ENCODE results near the gene CPA5.

CPA5 gene

DNA sequence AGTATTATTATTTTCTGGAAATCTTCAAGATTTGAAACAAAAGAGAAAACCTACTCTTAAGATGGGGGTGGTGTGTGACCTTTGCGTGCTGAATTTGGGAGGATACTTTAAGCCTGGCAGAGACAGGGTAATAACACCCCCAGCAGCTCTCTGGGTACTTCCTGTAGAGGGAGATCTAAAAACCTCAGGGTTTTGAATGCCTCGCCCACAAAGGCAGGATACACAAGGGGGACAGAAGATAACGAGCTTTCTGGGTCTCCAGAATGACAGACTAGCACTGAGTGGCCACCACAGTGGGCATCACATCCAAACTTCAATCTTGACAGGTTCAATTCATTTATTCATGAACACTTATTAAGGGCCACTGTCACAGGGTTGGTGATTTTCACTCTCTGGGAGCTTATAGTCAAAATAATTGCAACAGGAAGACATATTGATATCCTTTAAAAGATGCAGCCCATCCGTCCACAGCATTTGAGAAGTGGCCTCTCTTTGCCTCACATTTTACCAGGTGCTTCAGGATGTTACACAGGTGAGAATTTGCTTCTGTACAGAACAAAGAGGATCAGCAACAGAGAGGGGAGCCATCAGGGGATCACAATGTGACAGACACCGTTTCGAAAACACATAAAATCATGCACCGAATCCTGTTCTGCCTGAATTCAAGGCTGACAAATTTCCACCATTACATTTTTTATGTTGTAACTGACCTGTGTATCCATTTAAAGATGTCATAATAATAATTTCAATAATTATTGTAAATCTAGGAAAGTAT is 50.0 kb downstream of the CPA5 start:
- Histone ChIP-seq H3K9me3 (ENCODE audit: control insufficient read depth, low read depth, low read length) (no peaks in the 10 kb centered on the region), H3K36me3 (ENCODE audit: control insufficient read depth, low read depth, low read length) (no peaks in the 10 kb centered on the region), H3K27ac (ENCODE audit: low read length) (no peak overlapping the region), H3K9ac (ENCODE audit: low read length) (no peak overlapping the region), H3K27me3 (ENCODE audit: control insufficient read depth, insufficient read depth, low read length) (no peaks in the 10 kb centered on the region), H3K4me3 (ENCODE audit: low read length) (no peak overlapping the region), H3K4me1 (ENCODE audit: control insufficient read depth, low read depth, low read length) (peaks cover 10% of the 10 kb centered on the region)

DNA sequence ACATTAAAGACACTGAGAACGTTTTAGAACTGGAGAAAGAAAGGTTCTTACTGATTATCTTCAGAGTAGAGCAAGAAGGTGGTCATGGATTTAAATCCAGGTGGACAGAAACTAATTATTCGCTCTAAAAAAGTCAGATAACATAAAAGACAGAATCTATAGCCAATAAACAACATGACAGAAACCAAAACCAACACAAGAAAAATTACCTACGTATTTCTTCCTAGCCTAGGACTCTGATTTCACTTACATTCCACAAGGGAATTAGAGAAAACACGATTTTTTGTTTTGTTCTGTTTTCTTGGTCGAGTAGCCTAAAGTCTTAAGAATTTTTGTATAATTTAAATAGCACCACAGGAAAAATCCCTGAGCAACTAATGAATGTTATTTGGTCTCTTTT is 50.8 kb downstream of the CPA5 start:
- Histone ChIP-seq H3K9ac (ENCODE audit: low read length) (no peak overlapping the region), H3K27me3 (ENCODE audit: control insufficient read depth, insufficient read depth, low read length) (no peaks in the 10 kb centered on the region), H3K27ac (ENCODE audit: low read length) (no peak overlapping the region), H3K9me3 (ENCODE audit: control insufficient read depth, low read depth, low read length) (no peaks in the 10 kb centered on the region), H3K4me3 (ENCODE audit: low read length) (no peak overlapping the region), H3K36me3 (ENCODE audit: control insufficient read depth, low read depth, low read length) (no peaks in the 10 kb centered on the region), H3K4me1 (ENCODE audit: control insufficient read depth, low read depth, low read length) (peaks cover 10% of the 10 kb centered on the region)

DNA sequence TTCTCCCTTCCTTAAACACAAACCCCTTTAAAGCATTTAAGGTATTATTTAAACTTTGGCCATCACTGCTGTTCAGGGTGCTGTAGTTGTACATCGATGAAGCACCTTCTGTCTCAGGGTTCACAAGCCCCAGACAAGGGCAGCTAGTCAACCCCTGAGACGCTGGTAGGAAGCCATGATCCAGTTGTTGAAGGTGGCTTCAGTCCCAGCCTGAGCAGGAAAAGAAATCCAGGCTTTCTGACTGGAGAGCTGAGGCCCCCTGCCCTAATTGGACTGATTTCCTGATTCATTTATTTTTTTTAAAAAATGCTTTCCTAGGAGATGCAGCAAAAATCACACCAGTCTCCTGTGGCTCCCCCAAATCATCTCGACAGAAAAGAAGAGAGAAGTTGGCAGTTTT is 51.5 kb downstream of the CPA5 start:
- Histone ChIP-seq H3K27me3 (ENCODE audit: control insufficient read depth, insufficient read depth, low read length) (no peaks in the 10 kb centered on the region), H3K4me1 (ENCODE audit: control insufficient read depth, low read depth, low read length) (peaks cover 10% of the 10 kb centered on the region), H3K27ac (ENCODE audit: low read length) (no peak overlapping the region), H3K9me3 (ENCODE audit: control insufficient read depth, low read depth, low read length) (no peaks in the 10 kb centered on the region), H3K36me3 (ENCODE audit: control insufficient read depth, low read depth, low read length) (no peaks in the 10 kb centered on the region), H3K4me3 (ENCODE audit: low read length) (no peak overlapping the region), H3K9ac (ENCODE audit: low read length) (no peak overlapping the region)

DNA sequence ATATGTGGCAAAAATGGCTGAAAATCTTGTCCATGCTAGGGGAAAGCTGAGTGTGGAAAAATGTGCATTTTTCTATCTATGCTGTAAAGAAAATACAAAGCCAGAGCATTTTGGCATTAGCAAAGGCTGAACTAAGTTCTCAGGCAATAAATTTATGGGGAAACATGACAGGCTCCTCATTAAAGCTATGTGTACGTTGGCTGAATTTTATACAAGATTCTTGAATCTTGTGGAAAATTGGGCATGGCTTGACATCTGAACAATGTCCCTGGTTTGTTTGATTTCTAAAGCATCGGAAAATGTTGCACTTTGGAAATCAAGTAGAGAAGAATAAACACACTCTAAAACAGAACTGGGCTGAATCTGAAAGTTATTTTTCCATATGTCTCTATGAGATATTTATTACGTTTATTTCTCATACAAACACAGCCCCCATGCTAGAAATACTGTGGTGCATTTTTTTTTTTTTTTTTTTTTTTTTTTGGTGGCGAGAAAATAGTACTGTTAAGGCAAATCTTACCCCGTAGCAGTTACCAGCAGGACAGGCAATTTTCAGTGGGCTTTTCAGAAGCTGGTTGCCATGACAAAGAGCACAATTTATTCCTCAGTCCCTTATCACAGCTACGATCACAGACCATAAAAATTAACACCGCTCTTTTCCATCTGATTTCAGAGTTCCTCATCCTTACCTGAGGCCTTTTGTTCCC is 52.6 kb downstream of the CPA5 start:
- no peaks in the 10 kb centered on the region for H3K36me3 ChIP-seq (ENCODE audit: control insufficient read depth, low read depth, low read length)
- H3K27me3 ChIP-seq (ENCODE audit: control insufficient read depth, insufficient read depth, low read length): no peaks in the 10 kb centered on the region
- no peak overlapping the region for H3K9ac ChIP-seq (ENCODE audit: low read length)
- no peak overlapping the region for H3K4me3 ChIP-seq (ENCODE audit: low read length)
- no peak overlapping the region for H3K27ac ChIP-seq (ENCODE audit: low read length)
- peaks cover 10% of the 10 kb centered on the region for H3K4me1 ChIP-seq (ENCODE audit: control insufficient read depth, low read depth, low read length)
- H3K9me3 ChIP-seq (ENCODE audit: control insufficient read depth, low read depth, low read length): no peaks in the 10 kb centered on the region

DNA sequence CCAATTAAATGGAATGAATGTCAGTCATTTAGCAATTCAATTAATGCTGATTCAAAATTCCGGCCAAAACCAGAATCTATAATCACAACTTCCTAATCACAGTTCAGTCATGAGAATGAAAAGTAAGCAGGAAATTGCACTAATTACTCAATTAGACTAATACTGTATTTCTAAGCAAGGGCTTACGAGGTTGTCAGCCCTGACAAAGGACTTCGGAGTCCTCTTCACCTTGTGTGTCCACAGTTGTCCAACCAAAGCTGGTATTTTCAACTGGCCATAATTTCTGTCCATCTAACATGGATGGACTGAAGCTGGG is 53.1 kb downstream of the CPA5 start:
- Histone ChIP-seq H3K9ac (ENCODE audit: low read length) (no peak overlapping the region), H3K27ac (ENCODE audit: low read length) (no peak overlapping the region), H3K4me1 (ENCODE audit: control insufficient read depth, low read depth, low read length) (peaks cover 10% of the 10 kb centered on the region), H3K27me3 (ENCODE audit: control insufficient read depth, insufficient read depth, low read length) (no peaks in the 10 kb centered on the region), H3K9me3 (ENCODE audit: control insufficient read depth, low read depth, low read length) (no peaks in the 10 kb centered on the region), H3K4me3 (ENCODE audit: low read length) (no peak overlapping the region), H3K36me3 (ENCODE audit: control insufficient read depth, low read depth, low read length) (no peaks in the 10 kb centered on the region)

DNA sequence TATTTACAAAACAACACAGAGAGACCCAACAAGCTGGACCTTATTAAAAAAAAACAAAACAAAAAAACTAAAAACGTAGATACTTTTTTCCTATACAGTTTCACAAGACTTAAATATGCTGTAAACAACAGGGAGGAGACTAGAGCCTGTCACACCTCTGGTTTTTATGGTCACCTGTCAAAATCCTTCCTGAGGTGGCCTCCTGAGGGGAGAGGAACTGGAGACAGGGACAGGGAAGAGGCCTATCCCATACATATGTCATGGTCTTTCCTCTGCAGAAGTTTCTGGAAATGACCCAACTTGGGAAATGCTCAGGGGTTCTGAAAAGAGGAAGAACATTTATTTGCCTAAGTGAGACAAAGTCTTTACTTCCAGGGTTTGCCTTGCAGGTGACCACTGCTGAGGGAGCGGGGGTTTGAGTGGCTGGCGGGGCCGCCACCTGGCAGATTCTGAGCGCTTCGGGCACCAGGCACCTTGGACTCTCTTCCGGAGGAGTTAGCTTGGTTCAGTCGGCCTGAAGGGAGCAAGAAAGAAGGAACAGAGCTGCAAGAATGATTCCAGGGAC is 54.0 kb downstream of the CPA5 start:
- Histone ChIP-seq H3K27me3 (ENCODE audit: control insufficient read depth, insufficient read depth, low read length) (no peaks in the 10 kb centered on the region), H3K27ac (ENCODE audit: low read length) (no peak overlapping the region), H3K9me3 (ENCODE audit: control insufficient read depth, low read depth, low read length) (no peaks in the 10 kb centered on the region), H3K4me1 (ENCODE audit: control insufficient read depth, low read depth, low read length) (peaks cover 10% of the 10 kb centered on the region), H3K36me3 (ENCODE audit: control insufficient read depth, low read depth, low read length) (no peaks in the 10 kb centered on the region), H3K4me3 (ENCODE audit: low read length) (no peak overlapping the region), H3K9ac (ENCODE audit: low read length) (no peak overlapping the region)

DNA sequence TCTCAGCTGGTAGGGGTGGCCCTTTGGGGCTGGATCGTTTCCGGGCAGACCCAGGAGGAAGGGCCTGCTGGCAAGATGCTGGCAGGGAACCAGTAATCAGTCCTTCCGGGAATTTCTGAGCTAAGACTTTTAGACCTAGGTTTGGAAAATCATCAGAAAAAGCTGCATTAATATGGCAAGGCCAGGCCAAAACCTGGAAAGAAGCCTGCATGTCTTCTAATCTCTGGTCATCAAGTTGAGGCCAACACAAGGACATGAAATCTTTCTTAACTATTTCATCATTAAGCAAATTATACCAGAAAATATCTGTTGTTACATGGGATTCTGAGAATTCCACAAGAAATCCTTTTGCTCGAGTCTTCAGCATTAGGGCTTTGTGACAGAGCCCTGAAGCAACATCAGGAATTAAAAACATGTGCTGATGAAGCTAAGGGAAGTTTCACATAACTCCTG is 55.5 kb downstream of the CPA5 start:
- Histone ChIP-seq H3K27me3 (ENCODE audit: control insufficient read depth, insufficient read depth, low read length) (no peaks in the 10 kb centered on the region), H3K27ac (ENCODE audit: low read length) (no peak overlapping the region), H3K9ac (ENCODE audit: low read length) (no peak overlapping the region)

DNA sequence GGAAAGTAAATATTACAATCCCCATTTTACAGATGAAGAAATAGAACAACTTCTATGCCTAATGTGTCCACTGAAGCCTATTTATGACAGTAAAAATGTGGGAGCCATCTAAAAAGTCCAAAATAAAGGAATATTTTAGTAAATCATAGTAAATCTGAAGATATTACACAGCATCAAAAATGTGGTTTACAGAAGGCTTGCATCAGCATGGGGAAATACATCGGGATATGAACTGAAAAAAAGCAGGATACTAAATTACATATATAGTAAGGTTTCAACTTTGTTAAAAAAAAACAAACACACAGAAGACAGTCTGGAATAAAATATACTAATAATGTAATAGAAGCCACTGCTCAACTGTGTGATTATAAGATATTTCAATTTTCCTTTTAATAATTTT is 56.5 kb downstream of the CPA5 start:
- no peak overlapping the region for H3K4me3 ChIP-seq (ENCODE audit: low read length)
- H3K27me3 ChIP-seq (ENCODE audit: control insufficient read depth, insufficient read depth, low read length): no peaks in the 10 kb centered on the region
- H3K27ac ChIP-seq (ENCODE audit: low read length): no peak overlapping the region
- H3K4me1 ChIP-seq (ENCODE audit: control insufficient read depth, low read depth, low read length): peaks cover under 1% of the 10 kb centered on the region
- H3K9ac ChIP-seq (ENCODE audit: low read length): no peak overlapping the region
- H3K36me3 ChIP-seq (ENCODE audit: control insufficient read depth, low read depth, low read length): no peaks in the 10 kb centered on the region
- H3K9me3 ChIP-seq (ENCODE audit: control insufficient read depth, low read depth, low read length): no peaks in the 10 kb centered on the region

More for the DNA sequence above, 55.5 kb downstream of the CPA5 start:
- Histone ChIP-seq H3K9me3 (ENCODE audit: control insufficient read depth, low read depth, low read length) (no peaks in the 10 kb centered on the region), H3K4me1 (ENCODE audit: control insufficient read depth, low read depth, low read length) (peaks cover 8% of the 10 kb centered on the region), H3K36me3 (ENCODE audit: control insufficient read depth, low read depth, low read length) (no peaks in the 10 kb centered on the region), H3K4me3 (ENCODE audit: low read length) (no peak overlapping the region)

DNA sequence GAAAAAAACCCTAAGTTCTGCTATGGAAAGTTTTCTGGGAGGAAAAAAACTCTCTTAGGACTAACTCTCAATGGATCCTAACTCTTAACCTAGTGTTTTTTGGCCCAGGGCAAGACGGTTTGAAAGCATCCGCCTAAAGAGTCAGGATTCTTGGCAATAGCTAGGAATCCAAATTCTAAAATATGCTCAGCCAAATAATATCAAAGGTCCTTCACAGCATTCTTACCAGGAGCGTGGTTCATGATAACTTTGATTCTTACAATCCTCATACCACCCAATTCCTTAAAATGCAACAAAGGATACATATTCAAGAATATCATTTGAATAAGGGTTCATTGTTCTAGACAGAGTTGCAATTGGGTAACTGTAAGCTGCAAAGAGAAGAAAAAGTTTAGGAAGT is 57.0 kb downstream of the CPA5 start:
- Histone ChIP-seq H3K27me3 (ENCODE audit: control insufficient read depth, insufficient read depth, low read length) (no peaks in the 10 kb centered on the region), H3K9ac (ENCODE audit: low read length) (no peak overlapping the region), H3K4me1 (ENCODE audit: control insufficient read depth, low read depth, low read length) (no peaks in the 10 kb centered on the region), H3K27ac (ENCODE audit: low read length) (no peak overlapping the region), H3K36me3 (ENCODE audit: control insufficient read depth, low read depth, low read length) (no peaks in the 10 kb centered on the region), H3K4me3 (ENCODE audit: low read length) (no peak overlapping the region), H3K9me3 (ENCODE audit: control insufficient read depth, low read depth, low read length) (no peaks in the 10 kb centered on the region)

DNA sequence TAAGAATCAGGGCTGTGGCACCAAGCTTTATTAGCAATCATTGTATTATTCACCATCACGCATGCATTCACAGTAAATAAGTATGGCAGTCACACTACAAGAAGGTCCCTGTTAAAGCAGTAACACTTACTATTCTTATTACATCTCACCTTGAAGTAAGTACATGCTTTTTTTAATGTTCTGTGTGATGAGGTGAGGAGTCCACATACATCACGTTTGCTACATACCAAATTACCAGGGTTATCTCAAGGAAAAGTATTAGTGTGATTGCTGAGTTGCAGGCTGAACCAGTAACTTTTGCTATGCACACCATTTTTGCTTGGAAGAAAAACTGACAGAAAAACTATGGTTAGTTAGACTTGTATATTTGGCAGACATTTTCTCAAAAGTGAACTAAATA is 60.4 kb downstream of the CPA5 start:
- Histone ChIP-seq H3K36me3 (ENCODE audit: control insufficient read depth, low read depth, low read length) (no peaks in the 10 kb centered on the region), H3K4me1 (ENCODE audit: control insufficient read depth, low read depth, low read length) (no peaks in the 10 kb centered on the region), H3K9me3 (ENCODE audit: control insufficient read depth, low read depth, low read length) (no peaks in the 10 kb centered on the region), H3K4me3 (ENCODE audit: low read length) (no peak overlapping the region), H3K9ac (ENCODE audit: low read length) (no peak overlapping the region), H3K27me3 (ENCODE audit: control insufficient read depth, insufficient read depth, low read length) (no peaks in the 10 kb centered on the region), H3K27ac (ENCODE audit: low read length) (no peak overlapping the region)

DNA sequence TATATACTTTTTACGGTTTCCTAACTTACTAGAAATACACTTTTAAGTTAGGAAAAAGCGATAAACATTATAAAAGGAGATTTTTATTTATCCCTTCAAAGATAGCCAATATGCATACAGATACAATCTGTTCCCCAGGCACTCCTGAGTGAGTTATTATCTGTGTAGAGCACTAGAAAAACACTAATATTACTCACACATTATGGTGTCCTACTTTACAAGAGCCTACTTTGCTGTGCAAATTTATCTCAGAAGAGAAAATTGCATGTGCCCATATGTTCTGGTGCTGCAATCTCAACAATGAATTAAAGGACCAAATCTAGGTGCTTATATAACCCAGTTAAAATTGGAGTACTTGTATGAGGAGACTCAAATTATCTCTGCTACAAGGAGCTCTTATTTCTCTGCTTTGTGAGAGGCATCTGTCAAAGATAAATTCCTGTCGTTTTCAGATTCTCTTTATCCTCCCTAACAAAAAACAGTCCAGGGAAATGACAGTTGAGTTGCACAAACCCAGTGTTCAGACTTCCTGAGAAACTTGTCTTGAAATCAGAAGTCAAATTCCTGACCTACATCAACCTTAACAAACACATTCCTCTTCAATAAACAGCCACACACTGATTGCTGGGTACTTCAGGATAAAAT is 64.6 kb downstream of the CPA5 start:
- no peak overlapping the region for H3K4me3 ChIP-seq (ENCODE audit: low read length)
- no peaks in the 10 kb centered on the region for H3K27me3 ChIP-seq (ENCODE audit: control insufficient read depth, insufficient read depth, low read length)
- H3K36me3 ChIP-seq (ENCODE audit: control insufficient read depth, low read depth, low read length): no peaks in the 10 kb centered on the region
- H3K9me3 ChIP-seq (ENCODE audit: control insufficient read depth, low read depth, low read length): no peaks in the 10 kb centered on the region
- no peak overlapping the region for H3K9ac ChIP-seq (ENCODE audit: low read length)
- no peaks in the 10 kb centered on the region for H3K4me1 ChIP-seq (ENCODE audit: control insufficient read depth, low read depth, low read length)
- H3K27ac ChIP-seq (ENCODE audit: low read length): no peak overlapping the region

All from iPS-18a (cell line).